Fibroblast of skin of abdomen (primary cell): ENCODE data around the gene BCL7B.
"Not testable (repeated sequence)": the region's sequence is repeated elsewhere in the genome, so short reads cannot be mapped to it uniquely, and the experiment has no call there.

Experiments
- DNase-seq: peaks from one replicate; pipeline ENCODE4 v3.0.0-alpha.2; 2013

Gene BCL7B

DNA sequence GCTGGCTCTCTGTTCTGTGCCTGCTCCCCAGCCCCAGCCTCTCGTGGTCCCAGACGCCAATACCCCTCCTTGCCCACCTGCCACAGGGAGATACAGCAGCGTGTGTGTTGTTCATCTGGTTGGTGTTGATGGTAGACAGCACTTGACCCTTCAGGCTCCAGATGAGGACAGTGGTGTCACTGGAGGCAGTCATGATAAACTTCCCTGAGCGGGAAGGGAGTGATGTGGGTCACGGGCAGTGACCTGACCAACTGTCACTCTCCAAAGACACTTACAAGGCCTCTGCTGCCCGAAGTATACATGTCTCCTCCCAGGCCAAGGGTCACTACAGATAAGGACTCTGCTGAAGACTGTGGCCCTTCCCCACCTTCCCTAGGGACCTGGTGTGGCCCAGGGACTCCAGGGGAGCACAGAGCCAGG lies 15.3 kb upstream of the BCL7B start:
- no peak for DNase-seq

DNA sequence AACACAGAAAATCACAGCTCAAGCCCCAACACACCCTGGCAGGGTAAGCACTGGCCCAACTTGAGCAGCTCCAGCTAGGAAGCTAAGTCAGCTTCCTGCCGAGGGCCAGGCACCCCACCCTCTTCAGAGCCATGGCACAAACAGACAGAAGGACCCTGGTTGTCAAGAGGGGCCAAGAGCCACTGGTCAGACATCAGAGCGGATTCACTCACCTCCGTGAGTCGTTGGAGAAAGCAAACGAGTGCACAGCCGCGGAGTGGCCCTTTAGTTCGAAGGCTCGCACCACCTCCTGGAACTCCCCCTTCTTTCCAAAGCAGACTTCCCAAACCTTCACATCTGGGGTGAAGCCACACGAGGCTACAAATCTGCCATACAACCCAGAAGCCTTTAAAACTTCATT lies 13.5 kb upstream of the BCL7B start:
- DNase-seq = no peak

DNA sequence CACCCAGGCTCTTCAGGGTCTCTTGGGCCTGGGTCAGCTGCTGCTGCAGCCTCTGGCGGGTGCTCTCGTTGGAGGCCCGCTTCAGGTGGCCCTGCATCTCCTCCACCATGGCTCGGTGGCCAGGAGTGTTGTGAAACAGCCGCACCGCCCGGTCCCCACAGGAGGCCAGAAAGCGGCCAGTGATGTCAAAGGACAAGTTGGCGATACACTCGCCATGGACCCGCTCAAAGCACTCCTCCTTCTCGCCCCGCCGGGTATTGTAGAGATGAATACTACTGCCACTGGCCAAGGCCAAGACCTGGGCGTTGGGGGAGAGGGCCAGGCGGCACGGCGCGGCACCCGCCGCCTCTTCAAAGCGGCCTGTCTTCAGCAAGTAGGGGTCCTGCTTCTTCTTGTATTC lies 13.0 kb upstream of the BCL7B start:
- DNase-seq = no peak

DNA sequence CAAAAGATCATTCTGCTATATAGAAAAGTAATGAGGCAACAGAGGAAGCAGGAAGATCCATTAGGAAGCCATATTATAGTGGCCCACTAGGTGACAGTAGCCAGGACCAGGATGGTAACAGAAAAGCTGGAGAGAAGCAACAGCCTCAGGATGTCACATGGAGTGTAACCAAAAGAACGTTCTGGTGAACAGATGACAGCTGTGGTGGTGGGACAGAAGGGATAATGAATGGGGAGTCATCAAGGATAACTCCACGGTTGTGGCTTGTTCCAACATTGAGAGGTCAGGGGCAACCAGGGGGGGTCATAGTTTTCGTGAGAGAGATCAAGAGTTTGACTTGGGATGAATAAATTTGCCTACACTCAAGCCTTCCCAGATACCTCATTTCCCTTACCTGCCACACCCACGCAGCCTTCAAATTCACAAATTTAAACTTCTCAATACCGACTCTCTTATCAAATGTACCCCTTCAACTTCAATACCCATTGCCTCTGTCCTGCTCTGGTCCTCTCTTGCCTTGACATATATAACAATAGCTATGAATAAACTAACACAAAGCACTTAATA lies 11.6 kb upstream of the BCL7B start:
- no peak for DNase-seq

DNA sequence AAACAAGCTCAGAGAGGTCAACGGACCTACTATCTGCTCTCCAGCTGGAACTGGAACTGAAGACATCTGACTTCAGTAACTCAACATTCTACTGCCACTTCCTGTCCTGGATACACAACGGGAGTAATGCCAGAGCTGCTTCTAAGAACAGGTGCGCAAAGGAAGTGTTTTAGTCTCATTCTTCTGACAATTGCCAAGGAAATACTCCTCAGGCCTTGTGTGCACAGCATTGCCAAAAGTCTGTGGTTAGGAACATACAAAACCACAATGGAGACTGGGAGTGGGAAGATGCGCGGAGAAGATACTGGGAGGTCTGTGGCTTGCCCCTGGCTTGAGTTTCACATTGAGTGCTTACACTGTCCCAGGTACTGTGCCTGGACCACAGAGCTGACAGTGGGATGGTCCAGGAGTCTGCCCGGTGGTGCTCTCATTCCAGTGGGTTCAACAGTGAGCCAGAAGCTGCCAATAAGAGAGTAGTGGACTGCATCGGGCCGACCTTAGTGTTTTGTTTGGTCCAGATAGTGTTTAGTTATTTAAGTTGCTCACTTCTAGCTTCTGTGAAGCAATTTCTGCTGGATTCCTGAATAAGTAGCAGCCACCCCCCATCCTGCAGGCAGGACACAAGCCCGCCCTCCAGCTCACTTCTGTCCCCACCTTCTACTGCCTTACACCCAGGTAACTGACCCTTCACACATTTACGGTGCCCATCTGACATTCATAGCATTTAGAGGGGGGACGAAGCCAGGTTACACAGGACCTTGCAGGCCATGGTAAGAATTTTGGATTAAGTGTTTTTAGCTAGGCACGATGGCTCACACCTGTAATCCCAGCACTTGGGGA lies 10.6 kb upstream of the BCL7B start:
- DNase-seq = peak; percentile 29

DNA sequence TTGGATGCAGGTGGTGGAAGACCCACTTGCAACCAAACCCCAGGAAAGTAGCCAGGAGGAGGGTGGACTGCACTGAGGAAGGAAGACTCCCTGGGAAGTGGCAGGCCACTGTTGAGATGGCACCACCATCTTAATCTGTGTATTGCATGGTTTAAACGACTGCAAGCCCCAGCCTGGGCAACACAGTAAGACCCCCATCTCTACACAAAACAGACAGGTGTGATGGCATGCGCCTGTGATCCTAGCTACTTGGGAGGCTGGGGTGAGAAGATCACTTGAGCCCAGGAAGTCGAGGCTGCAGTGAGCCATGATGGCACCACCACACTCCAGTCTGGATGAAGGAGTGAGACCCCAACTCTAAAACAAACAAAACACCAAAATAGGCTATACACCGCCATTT lies 9.7 kb upstream of the BCL7B start:
- DNase-seq = no peak

DNA sequence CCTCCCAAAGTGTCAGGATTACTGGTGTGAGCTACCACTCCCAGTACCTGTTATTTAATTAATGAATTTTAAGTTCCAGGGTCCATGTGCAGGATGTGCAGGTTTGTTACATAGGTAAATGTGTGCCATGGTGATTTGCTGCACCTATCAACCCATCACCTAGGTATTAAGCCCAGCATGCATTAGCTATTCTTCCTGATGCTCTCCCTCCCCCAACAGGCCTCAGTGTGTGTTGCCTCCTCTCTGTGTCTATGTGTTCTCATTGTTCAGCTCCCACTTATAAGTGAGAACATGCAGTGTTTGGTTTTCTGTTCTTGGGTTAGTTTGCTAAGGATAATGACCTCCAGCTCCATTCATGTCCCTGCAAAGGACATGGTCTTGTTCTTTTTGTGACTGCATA lies 8.9 kb upstream of the BCL7B start:
- not testable (repeated sequence) for DNase-seq

DNA sequence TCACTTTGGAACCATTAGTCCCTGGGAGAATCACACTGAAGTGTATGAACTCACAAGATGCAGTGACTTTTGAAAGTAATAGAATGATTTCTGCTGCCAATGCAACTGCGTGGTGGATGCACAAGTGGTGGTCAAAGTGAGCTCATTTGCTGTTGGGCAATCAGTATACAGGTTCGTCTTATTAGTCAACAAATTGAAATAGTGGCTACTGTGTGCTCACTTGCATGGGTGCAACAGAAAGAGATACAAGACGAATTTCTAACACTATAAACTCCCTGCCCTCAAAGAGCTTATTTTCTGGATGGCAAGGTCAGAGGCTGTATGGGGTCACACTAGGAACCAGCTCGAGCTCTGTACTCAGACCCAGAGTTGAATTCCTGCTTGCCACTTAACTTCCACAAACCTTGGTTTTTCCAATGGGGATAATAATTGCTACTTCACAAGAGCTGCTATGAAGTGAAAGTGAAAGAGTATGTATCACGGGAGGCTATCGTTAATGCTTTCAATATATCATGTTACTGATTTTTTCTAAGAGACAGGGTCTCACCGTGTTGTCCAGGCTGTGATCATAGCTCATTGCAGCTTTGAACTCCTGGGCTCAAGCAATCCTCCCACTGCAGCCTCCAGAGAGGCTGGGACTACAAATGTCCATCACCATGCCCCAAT lies 8.3 kb upstream of the BCL7B start:
- DNase-seq = no peak

DNA sequence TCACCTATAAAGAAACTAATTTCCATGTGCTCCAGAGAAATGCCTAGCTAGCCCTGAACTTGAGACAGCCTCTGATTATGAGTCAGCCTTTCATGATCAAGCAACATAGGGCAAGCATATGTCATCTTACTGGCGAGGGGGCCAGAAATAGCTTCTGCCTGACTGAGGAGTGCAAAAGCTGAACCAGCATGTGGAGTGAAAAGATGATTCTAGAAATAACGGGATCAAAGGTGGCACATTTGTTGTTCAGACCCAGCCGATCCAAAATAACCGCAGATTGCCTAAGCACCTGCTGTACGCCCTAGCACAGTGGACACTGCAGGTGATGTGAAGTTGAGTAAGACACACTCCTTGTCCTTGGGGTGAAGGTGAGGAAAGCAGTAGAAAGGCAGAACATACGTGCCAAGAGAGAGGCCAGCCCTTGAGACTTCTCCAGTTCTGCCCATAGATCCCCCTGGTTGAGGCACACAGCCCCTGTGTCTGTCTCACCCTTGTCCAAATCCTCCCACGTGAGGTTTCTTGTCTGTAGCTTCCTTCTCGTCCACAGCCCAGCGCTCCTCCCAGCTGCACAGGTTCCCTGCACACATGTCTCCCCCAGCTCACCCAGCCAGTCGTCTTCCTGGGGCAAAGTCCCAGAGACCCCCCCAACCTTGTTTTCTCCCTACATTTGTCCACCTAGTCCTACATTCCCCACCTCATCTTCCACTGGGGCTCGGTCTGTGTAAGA lies 2.8 kb upstream of the BCL7B start:
- peak; percentile 86 for DNase-seq

DNA sequence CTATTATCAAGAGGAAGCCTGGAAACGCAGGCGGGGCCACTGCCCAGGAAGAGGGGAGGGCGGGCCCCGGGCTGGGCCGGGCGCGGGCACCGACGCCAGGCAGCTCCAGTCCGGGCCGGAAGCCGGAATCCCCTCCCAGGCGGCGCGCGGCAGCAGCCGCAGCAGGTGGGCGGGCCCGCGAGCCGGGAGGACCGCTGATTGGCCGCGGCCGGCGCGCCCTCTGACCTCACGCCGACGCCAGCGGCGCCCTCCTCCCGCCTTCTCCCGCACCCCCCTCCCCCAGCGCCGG lies 438 bp downstream of the BCL7B start:
- DNase-seq = peak; percentile 91

DNA sequence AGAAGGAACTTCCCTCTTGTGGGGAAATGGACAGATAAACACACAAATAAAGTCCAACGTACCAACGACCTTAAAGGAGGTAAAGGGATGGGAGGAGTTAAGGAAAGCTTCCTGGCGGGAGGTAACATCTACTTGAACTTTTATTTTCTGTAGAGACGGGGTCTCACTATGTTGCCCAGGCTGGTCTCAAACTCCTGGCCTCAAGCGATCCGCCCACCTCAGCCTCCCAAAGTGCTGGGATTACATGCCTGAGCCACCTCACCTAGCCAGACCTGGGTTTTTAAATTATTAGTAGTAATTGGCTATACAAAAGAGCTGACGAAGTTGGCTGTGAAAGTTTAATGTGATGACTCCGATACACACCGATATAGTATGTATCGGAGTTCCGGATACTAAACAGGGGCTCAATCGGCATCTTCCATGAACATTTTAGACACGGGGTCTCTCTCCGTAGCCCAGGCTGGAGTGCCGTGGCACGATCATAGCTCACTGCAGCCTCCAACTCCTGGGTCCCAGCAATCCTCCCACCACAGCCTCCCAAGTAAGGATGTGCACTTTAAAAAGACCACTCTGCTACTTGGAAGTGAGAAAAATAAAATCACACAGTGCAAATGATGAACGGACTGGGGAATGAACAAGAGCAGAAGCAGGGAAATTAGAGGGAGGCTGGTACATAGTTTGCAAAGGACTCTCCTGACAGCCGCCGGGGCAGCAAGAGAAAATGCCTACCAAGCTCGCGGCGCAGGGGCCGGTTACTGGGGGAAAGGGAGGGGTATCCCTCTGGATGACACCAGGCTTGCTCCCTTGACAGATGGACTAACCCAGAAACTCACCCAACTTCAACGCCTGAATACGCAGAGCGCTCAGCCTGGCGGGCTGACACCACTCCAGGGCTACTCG lies 1.0 kb downstream of the BCL7B start:
- DNase-seq = no peak

DNA sequence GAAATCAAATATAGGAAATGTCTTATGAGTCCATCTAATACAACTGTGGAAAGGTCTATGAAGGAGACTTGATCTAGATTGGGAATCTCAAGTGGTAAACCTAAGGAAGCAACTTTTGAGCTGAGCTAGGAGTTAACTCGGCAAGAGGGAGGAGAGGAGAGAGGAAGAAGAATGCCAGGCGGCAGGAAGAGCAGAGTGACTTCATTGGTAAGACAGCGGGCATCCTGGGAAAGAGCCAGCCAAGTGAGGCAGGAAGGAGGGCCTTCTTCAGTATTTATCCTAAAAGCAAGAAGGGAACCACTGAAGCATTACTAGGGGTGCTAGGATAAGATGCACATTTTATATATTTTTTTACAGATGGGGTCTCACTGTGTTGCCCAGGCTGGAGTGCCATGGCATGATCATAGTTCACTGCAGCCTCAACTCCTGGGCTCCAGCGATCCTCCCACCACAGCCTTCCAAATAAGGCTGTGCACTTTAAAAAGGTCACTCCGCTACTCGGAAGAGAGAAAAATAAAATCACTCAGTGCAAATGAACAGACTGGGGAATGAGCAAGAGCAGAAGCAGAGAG lies 2.0 kb downstream of the BCL7B start:
- DNase-seq = no peak

DNA sequence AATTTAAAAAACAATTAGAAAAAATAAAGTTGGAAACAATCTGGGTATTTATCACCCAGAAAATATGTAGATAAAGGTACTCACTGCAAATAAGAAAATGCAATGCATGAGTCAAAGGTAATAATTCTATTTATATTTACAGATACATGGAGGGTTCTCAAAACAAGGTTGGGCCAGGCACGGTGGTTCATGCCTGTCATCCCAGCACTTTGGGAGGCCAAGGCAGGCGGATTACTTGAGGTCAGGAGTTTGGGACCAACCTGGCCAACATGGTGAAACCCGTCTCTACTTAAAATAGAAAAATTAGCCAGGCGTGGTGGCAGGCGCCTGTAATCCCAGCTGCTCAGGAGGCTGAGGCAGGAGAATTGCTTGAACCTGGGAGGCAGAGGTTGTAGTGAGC lies 7.4 kb downstream of the BCL7B start:
- DNase-seq = not testable (repeated sequence)

DNA sequence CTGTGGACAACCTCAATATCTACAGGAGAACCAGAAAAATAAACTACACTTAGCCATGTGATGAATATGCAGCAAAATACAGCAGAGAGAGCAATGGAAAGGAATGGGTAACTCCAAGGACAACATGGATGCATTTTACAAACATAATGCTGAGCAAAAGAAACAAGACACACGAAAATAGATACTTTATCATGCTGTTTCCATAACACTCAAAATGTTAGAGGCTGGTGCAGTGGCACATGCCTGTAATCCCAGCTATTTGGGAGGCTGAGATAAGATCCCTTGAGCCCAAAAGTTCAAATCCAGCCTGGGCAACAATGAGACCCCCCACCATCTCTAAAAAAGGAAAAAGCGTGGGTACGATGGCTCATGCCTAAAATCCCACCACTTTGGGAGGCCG lies 8.3 kb downstream of the BCL7B start:
- DNase-seq = no peak

DNA sequence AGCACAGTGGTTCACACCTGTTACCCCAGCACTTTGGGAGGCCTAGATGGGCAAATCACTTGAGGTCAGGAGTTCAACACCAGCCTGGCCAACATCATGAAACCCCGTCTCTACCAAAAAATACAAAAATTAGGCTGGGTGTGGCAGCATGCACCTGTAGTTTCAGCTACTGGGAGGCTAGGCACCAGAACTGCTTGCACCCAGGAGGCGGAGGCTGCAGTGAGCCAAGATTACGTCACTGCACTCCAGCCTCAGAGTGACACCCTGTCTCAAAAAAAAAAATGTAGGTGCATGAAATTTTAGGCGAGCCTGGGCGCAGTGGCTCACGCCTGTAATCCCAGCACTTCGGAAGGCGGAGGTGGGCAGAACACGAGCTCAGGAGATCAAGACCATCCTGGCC lies 9.6 kb downstream of the BCL7B start:
- no peak for DNase-seq

DNA sequence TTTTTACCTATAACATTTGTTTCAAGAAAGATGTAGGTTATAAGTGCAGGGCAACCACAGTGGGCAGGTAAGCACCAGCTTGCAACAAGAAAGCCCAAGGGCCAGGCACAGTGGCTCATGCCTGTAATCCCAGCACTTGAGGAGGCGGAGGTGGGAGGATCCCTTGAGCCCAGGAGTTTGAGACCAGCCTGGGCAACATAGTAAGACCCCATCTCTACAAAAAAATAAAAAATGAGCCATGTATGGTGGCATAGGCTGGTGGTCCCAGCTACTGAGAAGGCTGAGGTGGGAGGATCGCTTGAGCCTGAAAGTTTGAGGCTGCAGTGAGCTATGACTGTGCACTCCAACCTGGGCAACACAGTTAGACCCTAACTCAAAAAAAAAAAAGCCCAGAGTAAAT lies 12.8 kb downstream of the BCL7B start:
- no peak for DNase-seq

DNA sequence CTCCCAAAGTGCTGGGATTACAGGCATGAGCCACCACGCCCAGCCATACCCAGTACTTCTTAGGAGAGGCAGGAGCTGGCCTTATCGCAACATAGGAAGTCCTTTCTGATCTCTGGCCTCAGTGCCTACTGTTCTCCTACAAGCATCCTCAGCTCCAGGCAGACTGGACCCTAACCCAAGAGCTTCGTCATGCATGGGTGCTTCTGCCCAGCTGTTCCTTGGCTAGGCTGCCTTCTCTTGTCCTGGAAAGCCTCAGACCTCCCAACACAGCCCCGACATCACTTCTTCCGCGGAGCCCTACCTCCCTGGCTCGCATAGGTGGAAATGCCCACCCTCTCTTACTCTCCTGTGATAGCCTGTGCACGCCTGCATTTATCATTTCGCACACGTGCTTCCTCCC lies 15.8 kb downstream of the BCL7B start:
- no peak for DNase-seq

DNA sequence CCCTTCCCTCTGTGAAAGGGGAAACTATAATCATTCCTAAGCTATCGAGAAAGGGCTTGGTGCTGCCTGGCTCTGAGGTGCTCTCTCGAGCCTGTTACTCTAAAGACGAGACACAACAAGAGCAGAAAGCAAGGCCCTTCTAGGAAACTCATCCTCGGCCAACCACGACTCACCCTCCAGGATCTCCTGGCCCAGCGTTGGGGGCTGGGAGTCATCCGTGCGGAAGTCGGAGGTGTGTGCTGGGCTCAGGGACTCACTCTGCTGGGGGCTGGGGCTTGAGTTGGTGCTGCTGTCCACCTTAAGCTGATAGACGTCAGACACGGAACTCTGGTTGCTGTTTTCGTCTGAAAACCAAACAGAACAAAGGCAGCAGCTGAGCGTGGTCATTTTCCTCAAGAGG lies 17.8 kb downstream of the BCL7B start:
- no peak for DNase-seq

DNA sequence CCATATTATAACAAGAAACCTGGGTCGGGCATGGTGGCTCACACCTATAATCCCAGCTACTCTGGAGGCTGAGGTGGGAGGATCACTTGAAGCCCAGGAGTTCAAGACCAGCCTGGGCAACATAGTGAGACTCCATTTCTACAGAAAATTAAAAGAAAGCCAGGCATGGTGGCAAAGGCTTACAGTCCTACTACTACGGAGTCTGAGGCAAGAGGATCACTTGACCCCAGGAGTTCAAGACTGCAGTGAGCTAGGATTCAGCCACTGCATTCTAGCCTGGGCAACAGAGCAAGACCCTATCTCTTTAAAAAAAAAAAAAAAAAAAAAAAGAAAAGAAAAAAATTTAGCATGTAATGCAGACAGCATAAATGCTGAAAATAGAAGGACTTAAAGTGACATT lies 19.0 kb downstream of the BCL7B start:
- DNase-seq = not testable (repeated sequence)

DNA sequence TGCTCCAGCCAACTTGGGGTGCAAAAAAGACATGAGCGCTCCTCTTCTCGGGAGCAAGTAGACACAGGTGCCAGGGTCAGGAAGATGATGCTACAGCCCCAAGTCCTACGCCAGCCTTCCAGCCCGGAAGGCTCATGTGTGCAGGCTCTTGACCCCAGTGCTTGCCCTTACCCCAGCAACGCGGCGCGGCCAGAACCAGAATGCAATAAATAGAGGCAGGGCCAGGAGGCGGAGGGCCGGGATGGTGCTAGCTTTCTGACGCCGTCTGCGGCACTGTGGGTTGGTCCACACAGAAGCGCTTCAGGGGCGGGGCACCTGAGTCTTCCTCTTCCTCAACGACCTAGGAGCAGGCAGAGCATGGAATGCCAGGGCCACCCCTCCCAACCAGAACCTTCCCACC lies 20.4 kb downstream of the BCL7B start:
- no peak for DNase-seq

DNA sequence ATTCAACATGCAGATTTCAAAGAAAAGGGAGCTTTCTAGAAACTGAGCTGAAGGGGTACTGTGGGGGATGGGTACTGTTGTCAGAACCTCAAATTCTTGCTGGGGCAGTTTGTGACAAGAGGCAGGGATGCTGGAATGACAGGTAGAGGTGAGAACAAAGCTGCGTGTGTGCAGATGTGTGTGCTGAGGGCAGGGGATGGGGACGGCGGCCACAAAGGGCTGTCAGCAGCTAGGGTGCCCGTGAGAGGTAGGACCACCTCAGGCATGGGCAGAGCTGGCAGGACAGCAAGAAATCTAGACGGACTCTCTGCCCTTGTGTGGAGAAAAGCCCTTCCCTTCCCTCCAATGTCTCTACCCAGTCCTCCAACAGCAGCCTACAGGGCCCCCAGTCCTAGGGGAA lies 21.0 kb downstream of the BCL7B start:
- no peak for DNase-seq

DNA sequence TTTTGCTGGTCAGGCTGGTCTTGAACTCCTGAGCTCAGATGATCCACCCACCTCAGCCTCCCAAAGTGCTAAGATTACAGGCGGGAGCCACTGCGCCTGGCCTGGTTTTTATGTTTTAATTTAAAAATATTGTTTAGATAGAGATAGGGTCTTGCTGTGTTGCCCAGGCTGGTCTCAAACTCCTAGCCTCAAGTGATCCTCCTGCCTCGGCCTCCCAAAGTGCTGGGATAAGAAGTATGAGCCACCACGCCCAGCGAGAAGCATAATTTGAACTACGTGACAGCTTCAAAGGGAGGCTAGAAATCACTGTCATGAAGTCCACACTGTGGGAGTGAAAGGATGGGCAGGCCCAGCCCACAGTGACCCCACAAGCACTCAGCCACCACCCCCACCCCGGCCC lies 21.6 kb downstream of the BCL7B start:
- DNase-seq = not testable (repeated sequence)
